ENCODE measurements around the gene TRIL.

- TF ChIP-seq CTCF (IDR thresholded peaks at IDR 0.05; ENCODE audit: insufficient read depth, low read length) (peak; percentile 3), POLR2AphosphoS5 (IDR thresholded peaks at IDR 0.05; ENCODE audit: low read depth) (no peak), REST (IDR thresholded peaks at IDR 0.05; ENCODE audit: insufficient replicate concordance, low read depth) (no peak), GABPA (IDR thresholded peaks at IDR 0.05; ENCODE audit: low read depth) (no peak), SPI1 (IDR thresholded peaks at IDR 0.05; ENCODE audit: borderline replicate concordance, low read depth) (no peak)
These were observed 1.5 kb downstream of the TRIL start for GRCh38 chr7:28956608-28957063.

Measured in HL-60 (cell line).